HepG2 (cell line): Measurements from ENCODE around the gene RHD. TPM values are rescaled to one million over a fixed set of nuclear protein-coding genes. Genes with fewer than 3 reads are reported as not detected.
A peak's percentile ranks its signal among the peaks of the same experiment; 100 is the strongest.

Experiments
- ARHGAP35 ChIP-seq: sonication (generic); formaldehyde crosslinking; IDR thresholded peaks from 2 replicates; pipeline ENCODE4 v1.9.0; 2022; ENCODE audit warnings: mild to moderate bottlenecking, inconsistent platforms, moderate library complexity, missing genetic modification reagents, borderline replicate concordance
- FOXA3 ChIP-seq: IDR thresholded peaks from 2 replicates; pipeline ENCODE4 v1.6.1; 2016; ENCODE audit warnings: missing genetic modification reagents, missing compliant biosample characterization
- GLI4 ChIP-seq: sonication (generic); formaldehyde crosslinking; IDR thresholded peaks from 2 replicates; pipeline ENCODE4 v1.5.1; 2020; ENCODE audit warnings: missing genetic modification reagents, mild to moderate bottlenecking, moderate library complexity, borderline replicate concordance
- HCFC1 ChIP-seq: fragments of 150-350 bp; IDR thresholded peaks from 2 replicates; pipeline ENCODE4 v1.6.1; 2014; ENCODE audit warnings: low read depth, low read length
- RNF219 ChIP-seq: sonication (generic); formaldehyde crosslinking; IDR thresholded peaks from 2 replicates; pipeline ENCODE4 v1.5.0; 2020; ENCODE audit warnings: mild to moderate bottlenecking, missing genetic modification reagents
- USF2 ChIP-seq, 2 experiments: sonication (generic) in 1 of 2; formaldehyde crosslinking in 1 of 2; IDR thresholded peaks; 2 replicates each; pipeline versions ENCODE4 v1.5.1 to v1.6.1; 2011 to 2020; ENCODE audit warnings: borderline replicate concordance in 1 of 2, low read depth in 1 of 2, low read length in 1 of 2, mild to moderate bottlenecking in 1 of 2, missing genetic modification reagents in 1 of 2, moderate library complexity in 1 of 2
- ZNF564 ChIP-seq: sonication (generic); formaldehyde crosslinking; IDR thresholded peaks from 2 replicates; pipeline ENCODE4 v1.8.1; 2023; ENCODE audit warnings: mild to moderate bottlenecking, missing genetic modification reagents
- polyA plus RNA-seq, 8 experiments: library from polyadenylated mRNA; depleted of rRNA in 3 of 8; stranded (reverse) in 7 of 8; unstranded in 1 of 8; fragments of >200 nt; fragmentation: Illumina TruSeq in 4 of 8; extraction: Trizol in 4 of 8; gene quantifications; 2 replicates each; pipeline versions ENCODE4 v1.2.1 to v1.2.3, GENCODE V29; 2011 to 2016; ENCODE audit warnings: low read depth in 4 of 8, missing spikeins in 1 of 8, mixed read lengths in 1 of 8; ENCODE audit not compliant: insufficient read depth in 1 of 8
- total RNA-seq, 5 experiments: library from RNA; depleted of rRNA; stranded (reverse); fragments of >200 nt; fragmentation: Illumina TruSeq; extraction: Trizol; gene quantifications; 2 replicates each; pipeline ENCODE4 v1.2.3, GENCODE V29; 2016; ENCODE audit warnings: low read depth in 1 of 5
- TF ChIP-seq, protein P1 (sequence below), 2 experiments: fragments of 450-650 bp in 1 of 2; sonication (generic) in 1 of 2; formaldehyde crosslinking in 1 of 2; IDR thresholded peaks; 2 replicates each; pipeline versions ENCODE4 v1.6.1 to v1.8.0; 2016 to 2022; ENCODE audit warnings: antibody characterized with exemption in 1 of 2, mild to moderate bottlenecking in 1 of 2, missing genetic modification reagents in 1 of 2
- TF ChIP-seq, protein P2 (sequence below): sonication (generic); formaldehyde crosslinking; IDR thresholded peaks from 2 replicates; pipeline ENCODE4 v1.4.0; 2020; ENCODE audit warnings: mild to moderate bottlenecking, missing genetic modification reagents

Gene RHD
- total and polyA plus RNA-seq, 2 of the 13 experiments (the other 11 are each of a cell fraction or from before 2014, with no cell fraction given): not detected

DNA sequence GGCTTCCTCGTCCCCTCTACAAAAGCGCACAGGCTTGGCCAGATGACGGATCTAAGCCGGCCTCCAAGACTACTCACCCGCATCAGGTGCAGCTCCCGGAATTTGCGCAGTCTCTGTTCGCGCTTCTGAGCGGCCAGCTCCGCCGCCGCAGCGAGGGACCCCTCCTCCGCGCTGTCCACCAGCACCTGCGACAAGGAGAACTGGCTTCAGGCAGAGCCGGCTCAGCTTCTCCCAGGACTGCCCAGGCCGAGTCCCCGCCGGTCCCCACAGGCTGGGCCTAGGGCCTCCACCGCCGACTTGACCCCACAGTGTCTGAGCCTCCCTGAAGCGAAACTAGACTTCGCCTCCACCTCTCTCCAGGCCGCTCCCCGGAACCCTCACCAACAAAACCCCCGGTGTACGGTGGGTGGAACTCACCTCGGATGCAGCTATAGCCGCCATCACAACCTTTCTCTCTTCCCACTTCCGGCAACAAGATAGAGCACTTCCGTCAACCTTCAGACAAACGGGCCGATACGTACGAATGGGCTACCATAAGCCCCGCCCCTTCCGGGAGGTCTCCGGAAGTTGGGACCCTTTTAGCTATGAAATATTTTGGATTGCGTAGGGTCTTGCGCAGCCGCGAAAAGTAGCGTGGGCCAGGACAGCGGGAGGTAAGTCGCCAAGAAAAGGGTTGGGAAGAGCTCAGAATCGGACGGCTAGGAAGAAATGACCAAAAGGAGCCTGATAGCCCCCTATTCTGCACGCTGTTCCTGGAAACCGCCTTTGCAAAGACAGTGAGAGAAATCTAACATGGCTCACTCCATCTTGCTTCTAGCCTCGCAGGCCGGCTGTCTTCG lies 40.1 kb upstream of the RHD start, which contains the start of gene SYF2 (continued):
- TF ChIP-seq, protein P1, sequence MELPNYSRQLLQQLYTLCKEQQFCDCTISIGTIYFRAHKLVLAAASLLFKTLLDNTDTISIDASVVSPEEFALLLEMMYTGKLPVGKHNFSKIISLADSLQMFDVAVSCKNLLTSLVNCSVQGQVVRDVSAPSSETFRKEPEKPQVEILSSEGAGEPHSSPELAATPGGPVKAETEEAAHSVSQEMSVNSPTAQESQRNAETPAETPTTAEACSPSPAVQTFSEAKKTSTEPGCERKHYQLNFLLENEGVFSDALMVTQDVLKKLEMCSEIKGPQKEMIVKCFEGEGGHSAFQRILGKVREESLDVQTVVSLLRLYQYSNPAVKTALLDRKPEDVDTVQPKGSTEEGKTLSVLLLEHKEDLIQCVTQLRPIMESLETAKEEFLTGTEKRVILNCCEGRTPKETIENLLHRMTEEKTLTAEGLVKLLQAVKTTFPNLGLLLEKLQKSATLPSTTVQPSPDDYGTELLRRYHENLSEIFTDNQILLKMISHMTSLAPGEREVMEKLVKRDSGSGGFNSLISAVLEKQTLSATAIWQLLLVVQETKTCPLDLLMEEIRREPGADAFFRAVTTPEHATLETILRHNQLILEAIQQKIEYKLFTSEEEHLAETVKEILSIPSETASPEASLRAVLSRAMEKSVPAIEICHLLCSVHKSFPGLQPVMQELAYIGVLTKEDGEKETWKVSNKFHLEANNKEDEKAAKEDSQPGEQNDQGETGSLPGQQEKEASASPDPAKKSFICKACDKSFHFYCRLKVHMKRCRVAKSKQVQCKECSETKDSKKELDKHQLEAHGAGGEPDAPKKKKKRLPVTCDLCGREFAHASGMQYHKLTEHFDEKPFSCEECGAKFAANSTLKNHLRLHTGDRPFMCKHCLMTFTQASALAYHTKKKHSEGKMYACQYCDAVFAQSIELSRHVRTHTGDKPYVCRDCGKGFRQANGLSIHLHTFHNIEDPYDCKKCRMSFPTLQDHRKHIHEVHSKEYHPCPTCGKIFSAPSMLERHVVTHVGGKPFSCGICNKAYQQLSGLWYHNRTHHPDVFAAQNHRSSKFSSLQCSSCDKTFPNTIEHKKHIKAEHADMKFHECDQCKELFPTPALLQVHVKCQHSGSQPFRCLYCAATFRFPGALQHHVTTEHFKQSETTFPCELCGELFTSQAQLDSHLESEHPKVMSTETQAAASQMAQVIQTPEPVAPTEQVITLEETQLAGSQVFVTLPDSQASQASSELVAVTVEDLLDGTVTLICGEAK (IDR thresholded peaks at IDR 0.05): peak; percentile 66
- TF ChIP-seq, protein P1 (CRISPR knock-in tag; IDR thresholded peaks at IDR 0.05): peak; percentile 69
- TF ChIP-seq FOXA3 (CRISPR knock-in tag) (0 out of 2 replicates have a peak, but pooled peaks have one; percentile 36), HCFC1 (no peak; the same call in none of the 2 replicates), GLI4 (CRISPR knock-in tag) (no peak), ZNF564 (0 out of 2 replicates have a peak, but pooled peaks have one; percentile 30), ARHGAP35 (CRISPR knock-in tag) (0 out of 2 replicates have a peak, but pooled peaks have one; percentile 54), USF2 (IDR thresholded peaks at IDR 0.05; ENCODE audit: low read depth, low read length) (no peak), USF2 (CRISPR knock-in tag; IDR thresholded peaks at IDR 0.05; ENCODE audit: borderline replicate concordance) (0 out of 2 replicates have a peak, but pooled peaks have one; percentile 19), RNF219 (CRISPR knock-in tag) (no peak)
- TF ChIP-seq, protein P2, sequence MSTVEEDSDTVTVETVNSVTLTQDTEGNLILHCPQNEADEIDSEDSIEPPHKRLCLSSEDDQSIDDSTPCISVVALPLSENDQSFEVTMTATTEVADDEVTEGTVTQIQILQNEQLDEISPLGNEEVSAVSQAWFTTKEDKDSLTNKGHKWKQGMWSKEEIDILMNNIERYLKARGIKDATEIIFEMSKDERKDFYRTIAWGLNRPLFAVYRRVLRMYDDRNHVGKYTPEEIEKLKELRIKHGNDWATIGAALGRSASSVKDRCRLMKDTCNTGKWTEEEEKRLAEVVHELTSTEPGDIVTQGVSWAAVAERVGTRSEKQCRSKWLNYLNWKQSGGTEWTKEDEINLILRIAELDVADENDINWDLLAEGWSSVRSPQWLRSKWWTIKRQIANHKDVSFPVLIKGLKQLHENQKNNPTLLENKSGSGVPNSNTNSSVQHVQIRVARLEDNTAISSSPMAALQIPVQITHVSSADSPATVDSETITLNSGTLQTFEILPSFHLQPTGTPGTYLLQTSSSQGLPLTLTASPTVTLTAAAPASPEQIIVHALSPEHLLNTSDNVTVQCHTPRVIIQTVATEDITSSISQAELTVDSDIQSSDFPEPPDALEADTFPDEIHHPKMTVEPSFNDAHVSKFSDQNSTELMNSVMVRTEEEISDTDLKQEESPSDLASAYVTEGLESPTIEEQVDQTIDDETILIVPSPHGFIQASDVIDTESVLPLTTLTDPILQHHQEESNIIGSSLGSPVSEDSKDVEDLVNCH (CRISPR knock-in tag): no peak
